Measurements from ENCODE around the gene ACVR1B. TPM values are rescaled to one million over a fixed set of nuclear protein-coding genes. Genes with fewer than 3 reads are reported as not detected.

ACVR1B gene
- total RNA-seq, 1 donor from 2014 or later = 9.7 TPM

DNA sequence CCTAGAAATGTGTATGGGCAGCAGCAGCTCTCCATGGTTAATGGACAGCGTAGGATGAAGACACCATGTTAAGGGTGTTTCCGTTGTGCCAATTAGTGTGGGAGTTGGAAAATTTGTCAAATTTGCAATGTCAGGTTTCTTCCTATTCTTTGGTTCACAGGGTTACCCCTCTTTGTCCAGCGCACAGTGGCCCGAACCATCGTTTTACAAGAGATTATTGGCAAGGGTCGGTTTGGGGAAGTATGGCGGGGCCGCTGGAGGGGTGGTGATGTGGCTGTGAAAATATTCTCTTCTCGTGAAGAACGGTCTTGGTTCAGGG lies 29.3 kb downstream of the ACVR1B start:
- DNase-seq (no peak), ATAC-seq (ENCODE audit: poor library complexity) (no peak)
- intact Hi-C loops (cut with DNase I) = loop anchor here (5.0 kb wide), 1 partner anchor 88 kb away; no protein-coding TSS in a partner anchor

DNA sequence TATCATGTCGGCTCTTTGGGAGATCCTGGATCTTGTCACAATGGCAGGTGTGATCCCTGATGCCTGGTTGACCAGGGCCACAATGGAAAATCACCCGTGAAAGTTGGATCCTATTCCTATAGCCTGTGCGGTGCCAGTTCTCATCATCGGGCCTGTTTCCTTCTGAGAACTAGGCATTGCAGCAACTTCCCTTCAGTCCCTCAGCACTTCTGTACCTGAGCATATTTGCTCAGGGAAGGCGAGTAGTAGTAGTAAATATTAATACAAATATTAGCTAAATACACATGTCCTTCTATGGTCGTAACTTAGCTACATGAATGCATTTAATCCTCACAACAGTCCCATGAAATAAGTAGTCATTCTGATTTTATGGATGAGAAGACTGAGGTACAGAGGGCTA lies 33.2 kb downstream of the ACVR1B start:
- intact Hi-C loops (cut with DNase I) = loop anchor here (5.0 kb wide), 2 partner anchors 38 to 92 kb away; no protein-coding TSS in a partner anchor
- no peak for ATAC-seq (ENCODE audit: poor library complexity)

DNA sequence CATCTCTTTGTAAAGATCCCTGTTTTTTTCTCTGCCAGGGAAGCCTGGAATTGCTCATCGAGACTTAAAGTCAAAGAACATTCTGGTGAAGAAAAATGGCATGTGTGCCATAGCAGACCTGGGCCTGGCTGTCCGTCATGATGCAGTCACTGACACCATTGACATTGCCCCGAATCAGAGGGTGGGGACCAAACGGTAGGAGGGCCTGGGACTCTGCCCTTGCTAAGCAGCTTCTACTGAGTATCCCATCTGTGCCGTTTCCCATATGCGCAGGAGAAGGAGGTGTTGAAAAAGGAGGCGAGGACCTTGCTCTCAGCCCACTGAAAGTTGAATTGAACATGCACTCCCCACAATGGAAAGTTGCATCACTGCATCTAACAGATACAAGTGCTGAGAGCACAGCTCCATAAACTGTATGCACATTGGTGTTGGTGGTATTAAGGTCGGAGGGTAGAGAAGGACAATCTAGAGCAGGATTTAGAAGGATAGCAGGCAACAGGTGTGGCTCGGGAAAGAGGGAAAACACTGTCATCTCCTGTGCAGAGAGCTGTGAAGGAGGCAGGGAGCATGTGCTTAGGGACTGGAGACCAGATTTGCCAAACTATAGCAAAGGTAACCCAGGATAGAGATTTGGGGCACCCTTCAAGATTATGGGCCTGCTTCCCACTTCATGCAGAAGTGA lies 33.8 kb downstream of the ACVR1B start:
- ATAC-seq (ENCODE audit: poor library complexity) (no peak), DNase-seq (no peak)
- intact Hi-C loops (cut with DNase I) = loop anchor here (5.0 kb wide), 1 partner anchor 37 kb away; no protein-coding TSS in a partner anchor

More for the DNA sequence above, 33.2 kb downstream of the ACVR1B start:
- no peak for DNase-seq

- intact Hi-C loops (cut with DNase I) = loop anchor here (5.0 kb wide), 1 partner anchor 35 kb away; no protein-coding TSS in a partner anchor
- ATAC-seq (ENCODE audit: poor library complexity) (no peak), DNase-seq (no peak)
These were observed 35.3 kb downstream of the ACVR1B start for GRCh38 chr12:51986834-51987233.

- no peak for DNase-seq
- intact Hi-C loops (cut with DNase I) = no loop called here
- no peak for ATAC-seq (ENCODE audit: poor library complexity)
These were observed 40.7 kb downstream of the ACVR1B start for GRCh38 chr12:51992246-51992645.

DNA sequence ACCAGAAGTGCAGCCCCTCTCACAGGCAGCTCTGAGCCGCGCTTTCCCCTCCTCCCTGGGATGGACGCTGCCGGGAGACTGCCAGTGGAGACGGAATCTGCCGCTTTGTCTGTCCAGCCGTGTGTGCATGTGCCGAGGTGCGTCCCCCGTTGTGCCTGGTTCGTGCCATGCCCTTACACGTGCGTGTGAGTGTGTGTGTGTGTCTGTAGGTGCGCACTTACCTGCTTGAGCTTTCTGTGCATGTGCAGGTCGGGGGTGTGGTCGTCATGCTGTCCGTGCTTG lies 43.0 kb downstream of the ACVR1B start:
- intact Hi-C loops (cut with DNase I) = no loop called here
- no peak for ATAC-seq (ENCODE audit: poor library complexity)
- no peak for DNase-seq

DNA sequence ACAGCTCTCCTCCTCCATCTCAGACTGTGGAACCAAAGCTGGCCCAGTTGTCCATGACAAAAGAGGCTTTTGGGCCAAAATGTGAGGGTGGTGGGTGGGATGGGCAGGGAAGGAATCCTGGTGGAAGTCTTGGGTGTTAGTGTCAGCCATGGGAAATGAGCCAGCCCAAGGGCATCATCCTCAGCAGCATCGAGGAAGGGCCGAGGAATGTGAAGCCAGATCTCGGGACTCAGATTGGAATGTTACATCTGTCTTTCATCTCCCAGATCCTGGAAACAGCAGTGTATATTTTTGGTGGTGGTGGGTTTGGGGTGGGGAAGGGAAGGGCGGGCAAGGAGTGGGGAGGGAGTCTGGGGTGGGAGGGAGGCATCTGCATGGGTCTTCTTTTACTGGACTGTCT lies 43.5 kb downstream of the ACVR1B start:
- no peak for ATAC-seq (ENCODE audit: poor library complexity)
- no peak for DNase-seq
- intact Hi-C loops (cut with DNase I) = no loop called here

DNA sequence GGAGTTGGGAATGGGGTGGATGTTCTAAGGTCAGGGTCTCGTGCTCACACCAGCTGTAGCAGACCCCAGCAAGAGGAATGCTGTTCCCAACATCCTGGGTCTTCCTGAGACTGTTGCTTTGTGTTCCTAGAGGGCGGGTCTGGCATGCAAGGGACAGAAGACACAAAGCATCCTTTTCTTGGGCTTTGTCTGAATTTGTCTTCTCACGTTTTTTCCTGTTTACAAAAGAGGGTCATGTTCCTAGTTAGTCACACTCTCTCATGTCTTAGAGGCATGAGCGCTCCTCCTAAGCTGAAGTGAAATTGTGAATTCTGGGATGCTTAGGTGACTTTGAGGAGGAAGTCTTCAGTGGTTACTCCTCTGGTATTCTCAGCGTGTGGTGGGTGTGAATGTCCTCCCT lies 45.6 kb downstream of the ACVR1B start:
- intact Hi-C loops (cut with DNase I) = no loop called here
- DNase-seq = no peak
- no peak for ATAC-seq (ENCODE audit: poor library complexity)

GRCh38 chr12:52003016-52003550 lies 51.6 kb downstream of the ACVR1B start:
- intact Hi-C loops (cut with DNase I) = loop anchor here (5.0 kb wide), 1 partner anchor 79 kb away; no protein-coding TSS in a partner anchor
- DNase-seq = no peak
- ATAC-seq (ENCODE audit: poor library complexity) = no peak

DNA sequence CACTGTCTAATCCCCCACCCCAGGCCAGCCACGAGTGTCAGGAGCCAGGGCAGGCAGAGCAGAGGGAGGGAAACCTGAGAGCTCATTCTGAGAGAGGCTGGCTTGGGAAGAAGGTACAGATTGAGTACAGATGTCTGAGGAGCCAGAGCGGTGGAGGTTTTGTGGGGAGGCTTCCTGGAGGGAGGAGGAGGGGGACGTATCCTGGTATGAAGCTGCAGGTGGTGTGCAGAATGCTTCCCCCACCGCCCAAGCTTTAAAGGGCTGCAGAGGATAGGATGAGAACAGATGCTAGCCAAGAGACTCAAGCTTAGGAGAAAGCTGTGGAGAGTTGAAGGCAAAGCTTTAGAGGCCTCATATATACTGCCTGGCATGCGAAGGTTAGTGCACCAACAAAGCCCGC lies 52.1 kb downstream of the ACVR1B start:
- ATAC-seq (ENCODE audit: poor library complexity) (no peak), DNase-seq (no peak)
- intact Hi-C loops (cut with DNase I) = loop anchor here (5.0 kb wide), 1 partner anchor 79 kb away; no protein-coding TSS in a partner anchor

GRCh38 chr12:52004042-52004648 lies 52.6 kb downstream of the ACVR1B start:
- peak; percentile 61 for DNase-seq
- intact Hi-C loops (cut with DNase I) = loop anchor here (5.0 kb wide), 1 partner anchor 78 kb away; no protein-coding TSS in a partner anchor
- ATAC-seq (ENCODE audit: poor library complexity) = peak; percentile 29

DNA sequence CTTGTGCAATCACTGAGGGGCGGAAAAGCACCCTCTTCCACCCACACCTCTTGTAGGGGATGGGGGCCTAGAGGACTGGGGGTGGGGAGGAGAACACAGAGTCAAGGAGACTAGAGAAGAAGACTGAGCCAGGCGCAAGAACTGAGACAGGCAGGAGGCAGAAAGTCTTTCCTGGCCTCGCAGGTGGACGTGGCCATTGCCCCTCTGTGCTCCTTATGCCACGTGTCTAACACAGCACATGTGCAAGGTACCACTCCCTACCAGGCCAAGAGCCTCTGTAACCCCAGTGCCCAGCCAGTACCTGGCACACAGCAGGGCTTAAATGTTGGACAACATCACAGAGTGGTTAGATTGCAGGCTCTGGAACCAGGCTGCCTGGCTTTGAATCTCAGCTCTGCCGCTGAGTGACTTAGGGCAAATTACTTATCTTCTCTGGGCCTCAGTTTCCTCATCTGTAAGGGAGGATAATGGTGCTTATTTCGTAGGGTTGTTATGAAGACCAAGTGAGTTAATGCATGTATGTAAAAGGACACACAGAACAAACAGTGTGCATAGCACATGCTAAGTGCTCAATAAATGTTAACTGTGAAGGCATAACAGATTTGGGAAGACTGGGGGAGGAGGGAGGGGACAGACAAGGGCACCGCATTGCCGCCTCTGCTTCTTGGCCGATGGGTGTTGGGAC lies 53.9 kb downstream of the ACVR1B start:
- intact Hi-C loops (cut with DNase I) = no loop called here
- no peak for DNase-seq
- ATAC-seq (ENCODE audit: poor library complexity) = no peak

DNA sequence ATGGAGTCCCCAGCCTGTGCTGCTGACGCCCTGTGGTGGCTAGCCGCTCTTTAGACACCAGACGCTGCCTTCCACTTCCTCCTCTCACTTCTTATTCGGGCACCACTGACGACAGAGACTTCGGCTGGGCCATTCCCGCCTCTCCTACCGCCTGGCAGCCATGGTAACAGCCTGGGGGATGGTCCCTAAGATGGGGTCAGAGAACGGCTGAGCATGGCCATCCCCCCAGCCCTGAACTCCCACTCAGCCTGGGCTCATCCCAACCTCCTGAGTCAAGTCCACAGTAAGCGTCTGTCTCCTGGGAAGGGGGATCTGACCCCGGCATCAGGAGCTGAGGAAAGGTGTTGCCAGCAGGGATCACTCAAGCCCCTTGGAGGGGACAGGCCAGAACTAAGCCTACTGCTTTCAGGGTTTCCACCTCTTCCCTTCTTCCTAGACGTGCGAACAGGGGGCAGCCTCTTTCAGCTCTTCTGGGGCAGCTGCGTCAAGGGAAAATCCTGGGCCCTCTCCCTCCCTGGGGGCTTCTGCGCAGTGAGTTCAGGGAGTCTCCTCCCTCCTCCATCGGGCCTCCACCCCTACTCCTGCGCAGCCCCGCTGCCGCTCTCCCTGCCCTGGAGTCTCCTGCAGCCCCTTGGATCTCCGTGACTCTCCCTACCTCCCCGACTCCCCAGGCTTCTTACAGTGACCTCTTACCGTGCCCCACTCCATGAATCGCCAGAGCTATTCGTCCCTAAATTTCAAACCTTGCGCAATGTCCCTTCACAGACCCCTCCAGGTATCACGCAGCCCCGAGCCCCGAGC lies 54.6 kb downstream of the ACVR1B start:
- ATAC-seq (ENCODE audit: poor library complexity) (peak; percentile 11), DNase-seq (peak; percentile 79)
- intact Hi-C loops (cut with DNase I) = no loop called here

DNA sequence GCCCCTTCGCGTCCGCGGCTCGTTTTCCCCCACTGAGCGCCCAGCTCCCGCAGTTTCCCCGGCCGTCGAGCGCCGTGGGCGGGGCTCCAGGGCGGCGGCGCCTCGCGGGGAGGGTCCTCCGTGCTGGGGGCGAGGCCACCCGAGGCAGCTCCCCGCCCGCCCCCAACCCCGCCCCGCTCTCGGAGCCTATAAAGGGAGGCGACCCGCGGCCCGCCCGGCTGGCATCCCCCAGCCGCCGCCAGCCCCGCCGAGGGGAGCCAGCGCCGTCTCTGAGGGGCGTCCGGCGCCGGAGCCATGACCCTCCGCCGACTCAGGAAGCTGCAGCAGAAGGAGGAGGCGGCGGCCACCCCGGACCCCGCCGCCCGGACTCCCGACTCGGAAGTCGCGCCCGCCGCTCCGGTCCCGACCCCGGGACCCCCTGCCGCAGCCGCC lies 55.2 kb downstream of the ACVR1B start, which contains the start of gene TAMALIN:
TAMALIN (plus strand) TSS at position 221 of the 432 bp plus-strand sequence; CDS start at position 295, 74 bp downstream.
- intact Hi-C loops (cut with DNase I) = no loop called here
- DNase-seq (peak; percentile 86), ATAC-seq (ENCODE audit: poor library complexity) (peak; percentile 78)

DNA sequence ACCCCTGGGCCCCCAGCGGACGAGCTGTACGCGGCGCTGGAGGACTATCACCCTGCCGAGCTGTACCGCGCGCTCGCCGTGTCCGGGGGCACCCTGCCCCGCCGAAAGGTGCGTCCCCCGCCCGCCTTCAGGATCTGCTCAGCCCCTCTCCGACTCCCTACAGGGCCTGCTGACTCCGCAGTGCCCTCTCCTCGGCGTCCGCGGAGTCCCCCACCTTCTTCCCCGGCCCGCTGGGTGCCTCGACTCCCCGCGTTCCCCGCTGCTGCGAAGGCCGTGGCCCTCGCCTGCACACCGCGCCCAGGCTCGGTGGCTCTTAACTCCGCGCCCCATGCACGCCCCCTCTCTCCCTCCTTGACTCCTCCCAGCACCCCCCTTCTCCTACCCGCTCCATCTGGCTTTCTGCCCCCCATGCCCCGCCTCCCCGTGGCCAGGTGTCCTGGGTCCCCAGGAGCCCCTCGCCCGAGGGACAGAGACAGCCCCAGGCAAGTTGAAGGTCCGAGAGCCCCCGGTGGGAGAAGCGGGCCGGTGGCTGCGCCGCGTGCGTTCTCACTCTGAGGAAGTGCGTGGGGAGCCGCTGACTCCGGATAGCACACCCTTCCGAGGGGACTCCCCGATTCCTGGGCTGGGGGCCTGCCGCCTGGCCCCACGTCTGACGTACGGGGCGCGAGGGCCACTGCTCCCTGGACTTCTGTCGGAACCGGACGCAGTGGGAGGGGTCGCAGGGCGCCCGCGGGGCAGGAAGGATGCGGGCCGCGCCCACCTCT lies 55.8 kb downstream of the ACVR1B start:
- intact Hi-C loops (cut with DNase I) = no loop called here
- DNase-seq (peak; percentile 76), ATAC-seq (ENCODE audit: poor library complexity) (peak; percentile 31)

DNA sequence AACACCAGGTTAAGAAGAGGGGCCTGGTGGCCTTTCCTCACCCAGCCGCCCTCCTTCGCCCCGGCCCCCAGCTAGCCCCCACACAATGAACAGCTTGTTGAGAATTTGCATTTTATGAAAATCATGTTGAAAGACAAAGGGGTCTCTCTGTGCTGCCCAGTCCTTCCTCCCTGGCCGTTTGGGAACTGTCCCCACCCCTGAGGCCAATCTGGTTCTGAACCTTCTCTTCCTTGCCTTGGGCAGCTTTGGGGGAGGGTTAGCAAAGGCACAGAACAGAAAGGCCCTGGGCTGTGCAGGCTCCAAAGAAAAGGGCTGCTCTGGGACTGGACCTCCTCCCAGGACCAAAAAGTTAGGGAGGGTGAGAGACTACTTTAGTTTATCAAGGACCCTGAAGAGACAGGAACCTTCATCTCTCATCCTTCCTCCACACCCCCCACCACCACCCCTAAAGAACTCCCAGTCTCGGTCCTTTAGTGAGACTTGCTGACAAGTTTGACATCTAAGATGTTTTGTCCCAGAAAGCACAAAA lies 56.5 kb downstream of the ACVR1B start:
- intact Hi-C loops (cut with DNase I) = no loop called here
- ATAC-seq (ENCODE audit: poor library complexity) (no peak), DNase-seq (no peak)

DNA sequence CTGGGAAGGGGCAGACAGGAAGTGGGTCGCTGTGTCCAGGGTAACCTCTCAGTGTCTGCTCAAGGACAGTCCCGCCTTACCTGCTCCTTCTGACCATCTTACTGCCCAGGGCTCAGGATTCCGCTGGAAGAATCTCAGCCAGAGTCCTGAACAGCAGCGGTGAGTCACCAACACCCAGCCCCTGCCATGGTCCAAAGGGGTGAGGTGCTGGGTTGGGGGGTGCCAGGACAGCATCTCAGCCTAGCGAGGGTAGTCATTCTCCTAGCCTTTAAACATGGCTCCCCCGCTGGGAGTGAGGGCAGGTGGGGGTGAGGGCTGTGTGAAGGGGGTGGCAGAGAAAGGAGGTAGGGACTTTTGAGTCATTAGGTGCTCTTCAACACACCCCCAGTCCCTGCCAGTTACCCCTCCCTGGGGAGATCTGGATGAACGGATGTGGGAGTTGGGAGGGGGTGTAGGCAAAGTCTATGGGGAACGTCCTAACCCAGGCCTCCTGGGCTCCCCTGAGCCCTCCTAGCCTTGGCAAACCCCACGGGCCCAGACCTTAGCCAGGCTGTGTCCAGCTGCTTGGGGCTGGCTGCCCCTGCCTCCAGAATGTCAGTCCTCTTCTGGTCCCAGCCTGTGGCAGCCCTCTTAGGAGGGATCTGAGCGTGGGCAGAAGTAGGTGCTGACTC lies 57.7 kb downstream of the ACVR1B start:
- intact Hi-C loops (cut with DNase I) = no loop called here
- no peak for DNase-seq
- no peak for ATAC-seq (ENCODE audit: poor library complexity)

Measured in Right ventricle myocardium superior (tissue), 1 donor.